Kasumi-1 (cell line): ENCODE data around the gene IFIT1.
"Not testable (repeated sequence)": the region's sequence is repeated elsewhere in the genome, so short reads cannot be mapped to it uniquely, and the experiment has no call there.

Experiments used
- DNase-seq, 2 experiments: peaks; one replicate each; lab custom pipeline; 2025; lab: John Stamatoyannopoulos, UW

The IFIT1 gene

GRCh38 chr10:89440226-89441009 is 48.0 kb downstream of the IFIT1 start:
- no peak for DNase-seq

DNA sequence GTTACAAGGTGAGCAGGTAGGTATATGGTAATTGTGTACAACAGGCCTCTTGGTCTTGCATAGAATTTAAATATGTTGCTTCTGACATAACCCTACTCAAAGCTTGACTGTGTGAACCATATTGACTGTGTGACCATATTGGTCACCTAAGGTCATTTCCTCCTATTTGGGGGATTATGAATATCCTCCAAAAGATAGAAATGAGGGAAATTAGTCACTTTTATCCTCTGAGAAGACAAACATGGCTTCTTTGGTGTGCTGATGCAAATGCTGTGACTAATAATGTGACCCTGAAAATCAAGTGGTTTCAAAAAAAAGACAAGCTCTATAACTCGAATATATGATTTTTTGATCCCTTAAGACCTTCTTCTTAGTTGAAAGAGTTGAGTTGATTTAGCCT is 49.9 kb downstream of the IFIT1 start:
- no peak for DNase-seq

GRCh38 chr10:89444819-89445218 is 52.4 kb downstream of the IFIT1 start:
- not testable (repeated sequence) for DNase-seq

GRCh38 chr10:89450901-89451300 is 58.5 kb downstream of the IFIT1 start:
- no peak for DNase-seq

DNA sequence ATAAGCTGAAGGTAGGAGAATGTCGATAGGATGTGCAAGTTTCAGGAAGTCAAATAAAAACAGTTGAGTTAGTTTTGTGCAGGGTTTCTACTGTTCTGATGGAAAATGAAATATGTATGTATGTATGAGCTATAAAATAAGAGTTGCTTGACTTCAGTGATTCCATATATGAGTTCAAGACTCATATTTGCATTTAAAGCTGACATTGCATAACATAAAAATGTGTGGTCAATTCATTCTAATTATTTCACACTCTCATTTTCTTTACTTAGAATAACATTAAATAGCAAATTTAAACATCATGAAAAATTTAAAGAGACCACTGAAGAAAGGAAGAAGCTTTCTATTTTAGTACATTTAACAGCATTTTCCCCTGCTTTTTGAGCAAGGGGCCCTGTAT is 59.8 kb downstream of the IFIT1 start:
- no peak for DNase-seq

- no peak for DNase-seq
These were observed 62.3 kb downstream of the IFIT1 start for GRCh38 chr10:89454561-89455347.
